Regular cardiac myocyte (primary cell): ENCODE data around the gene AIMP2. TPM values are rescaled to one million over a fixed set of nuclear protein-coding genes. Genes with fewer than 3 reads are reported as not detected.

ENCODE experiments used
- total RNA-seq: library from RNA; depleted of rRNA; stranded (reverse); fragments of >200 nt; gene quantifications from 2 replicates; pipeline ENCODE4 v1.2.3, GENCODE V29; 2014

The AIMP2 gene
- 37.5 and 56.0 TPM in 2 replicates for total RNA-seq

GRCh38 chr7:6008668-6009611 is at the start of gene AIMP2, which contains the start of gene PMS2:
TSS of gene AIMP2 (plus strand) at chr7:6009272. CDS start at chr7:6009364, 92 bp downstream.
TSS of gene PMS2 (minus strand) at chr7:6009049. CDS start at chr7:6009019, 30 bp downstream.

GRCh38 chr7:5970347-5970911 is 38.6 kb upstream of the AIMP2 start, which contains the start of gene RSPH10B:
TSS of gene RSPH10B (minus strand) at chr7:5970689. CDS start at chr7:5967116, 3,573 bp downstream.

DNA sequence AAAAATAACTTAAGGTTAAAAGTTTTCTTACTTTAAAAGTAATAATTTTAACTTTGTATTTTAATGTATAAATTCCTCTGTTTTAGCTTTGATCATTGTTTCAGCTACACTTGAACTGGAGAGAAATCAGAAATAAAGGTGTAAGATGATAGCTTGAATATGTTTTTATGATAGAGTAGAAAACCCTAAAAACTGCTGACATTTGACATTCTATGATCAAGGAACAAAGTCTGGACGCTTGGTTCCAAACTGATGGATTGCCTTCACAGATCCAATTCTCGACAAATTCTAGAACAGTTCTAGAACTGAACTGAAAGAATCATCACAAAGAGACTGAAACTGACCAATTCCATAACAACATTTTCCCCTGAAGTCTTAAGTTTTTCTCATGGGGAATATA is 21.9 kb downstream of the AIMP2 start, which contains the start of gene ANKRD61:
ANKRD61 (plus strand) TSS at position 389 of the 400 bp plus-strand sequence; CDS start at position 389, 0 bp downstream.

Other genes with a start within 250 kb of the AIMP2 start
- gene RNF216, start 227.6 kb upstream of the AIMP2 start, total RNA-seq = 33.5 and 37.2 TPM in 2 replicates
- not detected in 2 replicates for gene OCM, start 128.5 kb upstream of the AIMP2 start, total RNA-seq
- 44.5 and 45.6 TPM in 2 replicates for gene CCZ1, start 110.5 kb upstream of the AIMP2 start, total RNA-seq
- gene RSPH10B, start 38.6 kb upstream of the AIMP2 start, total RNA-seq = under 0.01 and 0.56 TPM in 2 replicates
- 18.6 and 20.3 TPM in 2 replicates for gene PMS2, start 223 bp upstream of the AIMP2 start, total RNA-seq
- under 0.01 TPM in 2 replicates for gene ANKRD61, start 22.1 kb downstream of the AIMP2 start, total RNA-seq
- 61.9 and 98.9 TPM in 2 replicates for gene EIF2AK1, start 49.9 kb downstream of the AIMP2 start, total RNA-seq
- gene USP42, start 95.7 kb downstream of the AIMP2 start, total RNA-seq = 2.3 and 3.3 TPM in 2 replicates